Measurements from ENCODE around the gene TP63.
"Not testable (repeated sequence)": the region's sequence is repeated elsewhere in the genome, so short reads cannot be mapped to it uniquely, and the experiment has no call there.

The TP63 gene

DNA sequence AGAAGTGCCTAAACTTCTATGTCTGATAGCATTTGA lies at the start of gene TP63:
TP63 (plus strand) TSS at position 17 of the 36 bp plus-strand sequence. CDS start 127 bp downstream, outside the sequence.
- no peak for DNase-seq (ENCODE audit: low read depth in 2 of 2)

- DNase-seq (ENCODE audit: low read depth in 2 of 2): no peak
Measured at GRCh38 chr3:189582179-189582578, 49.0 kb upstream of the TP63 start.

GRCh38 chr3:189584645-189585044 lies 46.5 kb upstream of the TP63 start:
- no peak for DNase-seq (ENCODE audit: low read depth in 2 of 2)

GRCh38 chr3:189586941-189587663 lies 44.1 kb upstream of the TP63 start:
- no peak for DNase-seq (ENCODE audit: low read depth in 2 of 2)

- DNase-seq (ENCODE audit: low read depth in 2 of 2): no peak
Measured at GRCh38 chr3:189587664-189588040, 43.5 kb upstream of the TP63 start.

GRCh38 chr3:189588070-189588469 lies 43.1 kb upstream of the TP63 start:
- no peak for DNase-seq (ENCODE audit: low read depth in 2 of 2)

DNA sequence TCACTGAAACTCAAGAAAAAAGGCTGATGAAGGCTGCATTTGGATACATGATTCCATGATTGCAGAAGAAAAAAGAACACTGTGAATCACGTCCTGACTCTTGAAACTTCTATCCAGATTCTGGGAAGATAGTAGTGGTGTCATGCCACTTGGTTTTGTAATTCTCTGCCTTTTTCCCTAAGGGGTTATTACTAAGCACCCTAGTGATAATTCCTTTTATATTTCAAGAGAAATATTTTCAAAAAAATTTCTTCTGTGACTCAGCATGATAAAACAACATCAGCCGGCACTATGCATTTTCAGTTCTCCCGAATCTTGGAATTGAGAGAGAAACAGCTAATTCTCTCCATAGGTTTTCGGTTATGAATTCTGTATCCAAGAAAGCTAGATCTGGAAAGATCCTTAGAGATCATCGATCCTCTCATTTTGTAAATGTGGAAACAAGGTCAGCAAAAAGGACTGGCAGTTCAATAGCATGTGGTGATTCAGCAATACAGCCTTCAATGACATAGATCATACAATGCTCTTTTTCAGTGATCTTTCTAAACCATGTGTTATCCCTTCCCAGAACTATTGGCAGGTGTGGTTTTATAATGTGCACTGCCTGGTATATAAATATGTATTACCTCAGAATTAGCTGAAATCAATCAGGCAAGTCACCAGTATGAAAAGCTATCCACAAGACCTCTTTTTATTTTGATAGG lies 42.6 kb upstream of the TP63 start:
- no peak for DNase-seq (ENCODE audit: low read depth in 2 of 2)

GRCh38 chr3:189589179-189589569 lies 42.0 kb upstream of the TP63 start:
- no peak for DNase-seq (ENCODE audit: low read depth in 2 of 2)

- DNase-seq (ENCODE audit: low read depth in 2 of 2): no peak
Measured at GRCh38 chr3:189590223-189590622, 41.0 kb upstream of the TP63 start.

DNA sequence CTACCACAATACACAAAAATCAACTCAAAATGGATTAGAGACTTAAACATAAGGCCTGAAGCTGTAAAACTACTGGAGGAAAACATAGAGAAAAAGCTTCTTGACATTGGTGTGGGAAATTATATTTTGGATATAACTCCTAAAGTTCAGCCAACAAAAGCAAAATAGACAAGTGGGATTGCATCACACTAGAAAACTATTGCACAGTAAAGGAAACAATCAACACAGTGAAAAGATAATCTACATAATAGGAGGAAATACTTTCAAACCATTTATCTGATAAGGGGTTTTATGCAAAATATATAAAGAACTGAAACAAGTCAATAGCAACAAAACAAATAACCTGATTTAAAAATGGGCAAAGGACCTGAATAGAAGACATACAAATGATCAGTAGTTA lies 37.6 kb upstream of the TP63 start:
- DNase-seq (ENCODE audit: low read depth in 2 of 2): no peak

DNA sequence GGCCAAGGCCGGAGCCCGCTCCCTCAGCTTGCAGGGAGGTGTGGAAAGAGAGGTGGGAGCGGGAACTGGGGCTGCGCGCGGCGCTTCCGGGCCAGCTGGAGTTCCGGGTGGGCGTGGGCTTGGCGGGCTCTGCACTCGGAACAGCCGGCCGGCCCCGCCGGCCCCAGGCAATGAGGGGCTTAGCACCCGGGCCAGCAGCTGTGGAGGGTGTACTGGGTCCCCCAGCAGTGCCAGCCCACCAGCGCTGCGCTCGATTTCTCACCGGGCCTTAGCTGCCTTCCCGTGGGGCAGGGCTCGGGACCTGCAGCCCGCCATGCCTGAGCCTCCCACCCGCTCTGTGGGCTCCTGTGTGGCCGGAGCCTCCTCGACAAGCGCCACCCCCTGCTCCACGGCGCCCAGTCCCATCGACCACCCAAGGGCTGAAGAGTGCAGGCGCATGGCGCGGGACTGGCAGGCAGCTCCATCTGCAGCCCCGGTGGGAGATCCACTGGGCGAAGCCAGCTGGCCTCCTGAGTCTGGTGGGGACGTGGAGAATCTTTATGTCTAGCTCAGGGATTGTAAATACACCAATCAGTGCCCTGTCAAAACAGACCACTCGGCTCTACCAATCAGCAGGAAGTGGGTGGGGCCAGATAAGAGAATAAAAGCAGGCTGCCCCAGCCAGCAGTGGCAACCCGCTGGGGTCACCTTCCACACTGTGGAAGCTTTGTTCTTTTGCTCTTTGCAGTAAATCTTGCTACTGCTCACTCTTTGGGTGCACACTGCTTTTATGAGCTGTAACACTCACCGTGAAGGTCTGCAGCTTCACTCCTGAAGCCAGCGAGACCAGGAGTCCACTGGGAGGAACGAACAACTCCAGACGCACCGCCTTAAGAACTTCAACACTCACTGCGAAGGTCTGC lies 34.9 kb upstream of the TP63 start:
- DNase-seq (ENCODE audit: low read depth in 2 of 2): not testable (repeated sequence)

DNA sequence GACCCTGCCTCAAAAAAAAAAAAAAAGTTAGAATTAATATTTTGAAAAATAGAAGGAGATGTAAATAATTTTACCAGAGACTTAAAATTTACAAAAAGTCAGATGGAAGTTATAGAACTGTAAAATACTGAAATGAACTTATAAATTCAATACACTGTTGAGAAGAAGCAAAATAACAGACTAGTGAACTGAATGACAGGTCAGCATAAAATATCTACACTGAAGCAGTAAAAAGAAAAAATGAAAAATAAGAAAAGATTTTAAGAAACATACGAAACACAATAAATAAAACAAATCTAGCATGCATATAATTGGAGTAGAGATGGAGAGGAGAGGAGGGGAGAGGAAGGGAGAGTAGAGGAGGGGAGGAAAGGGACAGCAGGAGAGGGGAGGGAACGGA lies 33.3 kb upstream of the TP63 start:
- no peak for DNase-seq (ENCODE audit: low read depth in 2 of 2)

- no peak for DNase-seq (ENCODE audit: low read depth in 2 of 2)
Measured at GRCh38 chr3:189598530-189599225, 32.5 kb upstream of the TP63 start.

GRCh38 chr3:189602471-189602870 lies 28.7 kb upstream of the TP63 start:
- no peak for DNase-seq (ENCODE audit: low read depth in 2 of 2)

- DNase-seq (ENCODE audit: low read depth in 2 of 2): no peak
Measured at GRCh38 chr3:189605717-189606116, 25.5 kb upstream of the TP63 start.

DNA sequence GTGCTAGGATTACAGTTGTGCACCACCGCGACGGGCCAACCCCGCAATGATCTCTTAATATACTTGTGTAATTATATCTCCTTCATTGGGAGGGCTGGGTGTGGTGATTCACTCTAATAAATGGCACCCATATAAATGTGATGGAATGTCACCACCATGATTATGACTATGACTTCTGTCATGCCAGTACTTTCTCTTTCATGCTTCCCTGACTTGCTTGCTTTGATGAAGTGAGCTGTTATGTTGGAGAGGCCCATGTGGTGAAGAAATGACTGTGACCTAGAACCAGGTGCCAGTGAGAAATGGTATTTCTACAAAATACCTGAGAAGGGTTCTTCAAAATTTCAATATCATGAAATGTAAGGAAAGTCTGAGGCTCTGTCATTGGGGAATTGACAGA lies 24.4 kb upstream of the TP63 start:
- no peak for DNase-seq (ENCODE audit: low read depth in 2 of 2)

DNA sequence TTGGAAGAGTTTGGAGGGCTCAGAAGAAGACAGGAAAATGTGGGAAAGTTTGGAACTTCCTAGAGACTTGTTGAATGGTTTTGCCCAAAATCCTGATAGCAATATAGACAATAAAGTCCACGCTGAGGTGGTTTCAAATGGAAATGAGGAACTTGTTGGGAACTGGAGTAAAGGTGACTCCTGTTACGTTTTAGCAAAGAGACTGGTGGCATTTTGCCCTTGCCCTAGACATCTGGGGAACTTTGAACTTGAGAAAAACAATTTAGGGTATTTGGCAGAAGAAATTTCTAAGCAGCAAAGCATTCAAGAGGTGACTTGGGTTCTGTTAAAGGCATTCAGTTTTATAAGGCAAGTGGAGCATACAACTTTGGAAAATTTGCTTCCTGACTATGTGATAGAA lies 18.5 kb upstream of the TP63 start:
- not testable (repeated sequence) for DNase-seq (ENCODE audit: low read depth in 2 of 2)

GRCh38 chr3:189613122-189613521 lies 18.1 kb upstream of the TP63 start:
- no peak for DNase-seq (ENCODE audit: low read depth in 2 of 2)

GRCh38 chr3:189621948-189622603 lies 9.1 kb upstream of the TP63 start:
- no peak for DNase-seq (ENCODE audit: low read depth in 2 of 2)

DNA sequence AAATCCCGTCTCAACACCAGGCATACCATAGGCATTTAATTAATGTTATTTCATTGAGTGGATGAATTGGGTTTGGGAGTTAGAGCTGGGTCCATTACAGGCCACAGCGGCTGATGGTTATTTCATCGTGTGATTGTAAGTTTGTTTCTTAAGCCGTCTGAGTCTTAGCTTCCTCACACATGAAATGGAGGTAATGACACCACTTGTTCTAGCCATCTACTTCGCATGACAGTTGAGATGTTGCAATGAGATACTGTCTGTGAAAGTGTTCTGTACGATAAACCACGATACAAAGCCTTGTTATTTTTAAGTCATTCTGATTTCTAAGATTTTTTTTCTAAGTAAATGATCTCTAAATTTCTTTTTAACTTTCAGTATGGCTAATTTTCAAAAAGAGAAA lies 8.6 kb upstream of the TP63 start:
- DNase-seq (ENCODE audit: low read depth in 2 of 2): no peak

- DNase-seq (ENCODE audit: low read depth in 2 of 2): no peak
Measured at GRCh38 chr3:189624130-189624529, 7.1 kb upstream of the TP63 start.

- no peak for DNase-seq (ENCODE audit: low read depth in 2 of 2)
Measured at GRCh38 chr3:189625071-189625470, 6.1 kb upstream of the TP63 start.
